ENCODE data around the gene PURA. TPM values are rescaled to one million over a fixed set of nuclear protein-coding genes. Genes with fewer than 3 reads are reported as not detected.

PURA gene
- total RNA-seq, 1 experiment from 2014 or later = 3.6 TPM

- no peaks in the 10 kb centered on the region for H3K36me3 Mint-ChIP-seq (ENCODE audit: insufficient read depth in 1 of 3, low read depth in 3 of 3)
- no peaks in the 10 kb centered on the region for H3K23me2 ChIP-seq (ENCODE audit: insufficient read length, low read depth, low read length, poor library complexity, severe bottlenecking)
- no peak overlapping the region for H2BK12ac ChIP-seq (ENCODE audit: insufficient read length, low read depth, low read length)
- peaks cover 49% of the 10 kb centered on the region for H3K27me3 Mint-ChIP-seq (ENCODE audit: low read depth)
- no peaks in the 10 kb centered on the region for H4K20me1 ChIP-seq (ENCODE audit: control insufficient read depth, insufficient read depth, insufficient read length)
- no peak overlapping the region for H2BK15ac ChIP-seq (ENCODE audit: low read depth, low read length)
- no peak overlapping the region for H2AK5ac ChIP-seq (ENCODE audit: insufficient read length, low read length)
- H3K9me3 Mint-ChIP-seq = no peaks in the 10 kb centered on the region
- no CpG with 5 or more reads among the region's 1 CpG for WGBS (ENCODE audit: extremely low coverage, insufficient read length, low lambda C conversion rate)
- no peak overlapping the region for H4K8ac ChIP-seq (replicated peaks; ENCODE audit: insufficient read length, low read depth, low read length)
- no peaks in the 10 kb centered on the region for H3K4me1 ChIP-seq (ENCODE audit: insufficient read depth, low read length)
- H3K4me2 ChIP-seq (ENCODE audit: insufficient read depth, insufficient read length, low read length) = no peak overlapping the region
- no peak overlapping the region for H3K14ac ChIP-seq (ENCODE audit: insufficient read depth, low read length)
- TF ChIP-seq, protein P1, sequence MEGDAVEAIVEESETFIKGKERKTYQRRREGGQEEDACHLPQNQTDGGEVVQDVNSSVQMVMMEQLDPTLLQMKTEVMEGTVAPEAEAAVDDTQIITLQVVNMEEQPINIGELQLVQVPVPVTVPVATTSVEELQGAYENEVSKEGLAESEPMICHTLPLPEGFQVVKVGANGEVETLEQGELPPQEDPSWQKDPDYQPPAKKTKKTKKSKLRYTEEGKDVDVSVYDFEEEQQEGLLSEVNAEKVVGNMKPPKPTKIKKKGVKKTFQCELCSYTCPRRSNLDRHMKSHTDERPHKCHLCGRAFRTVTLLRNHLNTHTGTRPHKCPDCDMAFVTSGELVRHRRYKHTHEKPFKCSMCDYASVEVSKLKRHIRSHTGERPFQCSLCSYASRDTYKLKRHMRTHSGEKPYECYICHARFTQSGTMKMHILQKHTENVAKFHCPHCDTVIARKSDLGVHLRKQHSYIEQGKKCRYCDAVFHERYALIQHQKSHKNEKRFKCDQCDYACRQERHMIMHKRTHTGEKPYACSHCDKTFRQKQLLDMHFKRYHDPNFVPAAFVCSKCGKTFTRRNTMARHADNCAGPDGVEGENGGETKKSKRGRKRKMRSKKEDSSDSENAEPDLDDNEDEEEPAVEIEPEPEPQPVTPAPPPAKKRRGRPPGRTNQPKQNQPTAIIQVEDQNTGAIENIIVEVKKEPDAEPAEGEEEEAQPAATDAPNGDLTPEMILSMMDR (conservative IDR thresholded peaks at IDR 0.05) = no peak
- H3K4me1 Mint-ChIP-seq = no peaks in the 10 kb centered on the region
- H3K27ac Mint-ChIP-seq = no peak overlapping the region; a peak in 1 of 7 replicates
- H3K79me1 ChIP-seq (ENCODE audit: insufficient read depth, low read depth, low read length, poor library complexity, severe bottlenecking) = no peaks in the 10 kb centered on the region
- no peak overlapping the region for H3K4me3 Mint-ChIP-seq
- H3K79me2 ChIP-seq (ENCODE audit: insufficient read depth, low read length) = no peaks in the 10 kb centered on the region
- no peak overlapping the region for H3K27ac ChIP-seq (ENCODE audit: insufficient read length, low read depth, low read length)
- no peak overlapping the region for H4K5ac ChIP-seq (ENCODE audit: insufficient read length, low read depth, low read length)
- no peak overlapping the region for H3K18ac ChIP-seq (ENCODE audit: insufficient read length, low read depth, low read length)
- no peak overlapping the region for H2BK20ac ChIP-seq (ENCODE audit: low read depth, low read length, poor library complexity, severe bottlenecking)
- H3K9ac ChIP-seq (ENCODE audit: extremely low read depth, insufficient read length, low read length) = no peak overlapping the region
- no peak overlapping the region for H3K4ac ChIP-seq (ENCODE audit: low read depth, low read length)
- H2AFZ ChIP-seq (ENCODE audit: low read length) = no peak overlapping the region
- no peak overlapping the region for H2BK5ac ChIP-seq (ENCODE audit: insufficient read length, low read length)
- no peaks in the 10 kb centered on the region for H3K27me3 ChIP-seq (ENCODE audit: insufficient read depth, low read length)
- no peak overlapping the region for H3K23ac ChIP-seq (ENCODE audit: insufficient read length, low read depth, low read length)
- H4K91ac ChIP-seq (ENCODE audit: insufficient read length, low read depth, low read length) = no peak overlapping the region
- H3K9me3 ChIP-seq (ENCODE audit: control insufficient read depth, low read depth, low read length) = no peaks in the 10 kb centered on the region
- no peak overlapping the region for H2BK120ac ChIP-seq (ENCODE audit: low read depth, low read length, poor library complexity, severe bottlenecking)
- no peak overlapping the region for H3K56ac ChIP-seq (ENCODE audit: insufficient read length, low read depth, low read length)
- no peak for DNase-seq
- no peak overlapping the region for H3T11ph ChIP-seq (ENCODE audit: low read length)
These were observed 20.0 kb upstream of the PURA start for GRCh38 chr5:140093866-140094265.
